KG1 (cell line): ENCODE measurements around the gene DOC2B.
"Not testable (repeated sequence)": the region's sequence is repeated elsewhere in the genome, so short reads cannot be mapped to it uniquely, and the experiment has no call there.

Experiments used
- DNase-seq: peaks from one replicate; lab custom pipeline; 2025; lab: John Stamatoyannopoulos, UW

DOC2B gene

DNA sequence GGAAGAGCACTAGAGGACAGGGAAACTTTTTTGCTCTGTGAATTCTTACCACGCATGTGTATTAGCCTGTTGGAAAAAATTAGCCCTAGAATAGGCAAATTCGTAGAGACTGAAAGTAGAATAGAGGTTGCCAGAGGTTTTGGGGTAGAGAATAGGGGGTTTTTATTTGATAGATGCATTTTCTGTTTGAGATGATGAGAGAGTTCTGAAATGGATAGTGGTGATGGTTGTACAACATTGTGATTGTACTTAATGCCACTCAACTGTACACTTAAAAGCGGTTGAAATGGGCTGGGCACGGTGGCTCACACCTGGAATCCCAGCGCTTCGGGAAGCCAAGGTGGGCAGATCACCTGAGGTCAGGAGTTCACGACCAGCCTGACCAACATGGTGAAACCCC, 8.0 kb upstream of the DOC2B start:
- no peak for DNase-seq

DNA sequence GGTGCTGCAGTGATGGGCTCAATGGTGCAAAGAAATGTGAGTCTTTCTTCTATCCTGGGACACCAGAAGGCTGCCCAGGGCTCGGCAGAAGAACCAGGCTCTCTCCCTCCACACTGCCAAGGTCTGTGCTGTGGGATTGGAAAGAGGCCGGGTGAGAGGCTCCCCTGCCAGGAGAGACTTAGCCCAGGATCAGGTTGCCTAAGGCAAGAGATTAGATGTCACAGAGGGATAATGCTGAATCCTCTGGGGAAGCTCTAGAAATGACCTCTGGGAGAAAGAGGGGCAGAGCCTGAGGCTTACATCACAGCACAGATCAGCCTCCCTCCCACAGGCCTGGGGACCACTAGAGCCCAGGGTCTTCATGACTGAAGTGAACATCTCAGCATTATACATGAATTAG, 5.7 kb upstream of the DOC2B start:
- DNase-seq: no peak

GRCh38 chr17:185445-186138, 4.1 kb upstream of the DOC2B start:
- no peak for DNase-seq

- DNase-seq: no peak
Measured at GRCh38 chr17:183021-183420, 1.6 kb upstream of the DOC2B start.

DNA sequence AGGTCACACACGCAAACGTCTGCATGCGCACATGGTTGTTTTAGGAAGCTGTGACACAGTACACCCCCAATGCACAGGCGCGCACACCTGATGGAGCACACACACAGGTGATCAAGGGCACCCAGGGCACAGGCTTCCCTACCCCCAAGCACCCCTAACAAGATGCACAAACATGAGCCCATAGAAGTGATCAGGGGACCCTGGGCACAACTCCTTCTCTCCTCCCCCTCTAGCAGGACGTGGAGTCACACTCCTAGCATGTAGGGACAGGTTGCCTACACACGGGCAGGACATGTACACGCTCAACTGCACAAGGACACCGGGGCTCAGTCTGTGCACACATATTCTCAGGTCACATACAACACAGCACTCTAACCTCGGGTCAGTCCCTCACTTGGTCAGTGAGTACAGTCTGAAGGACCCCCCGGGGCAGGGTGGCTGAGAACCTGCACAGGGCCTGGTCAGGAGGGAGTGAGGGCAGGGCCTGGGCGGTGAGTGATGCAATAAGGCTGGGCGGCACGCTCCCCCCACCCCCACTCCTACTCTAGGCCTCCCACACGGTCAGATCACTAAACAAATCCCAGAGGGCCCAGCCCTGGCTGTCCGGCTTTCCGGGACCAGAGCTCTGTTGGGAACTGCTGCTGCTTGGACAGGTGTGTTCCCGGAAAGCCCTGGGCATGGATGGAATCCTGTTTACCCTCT, 751 bp upstream of the DOC2B start:
- no peak for DNase-seq

DNA sequence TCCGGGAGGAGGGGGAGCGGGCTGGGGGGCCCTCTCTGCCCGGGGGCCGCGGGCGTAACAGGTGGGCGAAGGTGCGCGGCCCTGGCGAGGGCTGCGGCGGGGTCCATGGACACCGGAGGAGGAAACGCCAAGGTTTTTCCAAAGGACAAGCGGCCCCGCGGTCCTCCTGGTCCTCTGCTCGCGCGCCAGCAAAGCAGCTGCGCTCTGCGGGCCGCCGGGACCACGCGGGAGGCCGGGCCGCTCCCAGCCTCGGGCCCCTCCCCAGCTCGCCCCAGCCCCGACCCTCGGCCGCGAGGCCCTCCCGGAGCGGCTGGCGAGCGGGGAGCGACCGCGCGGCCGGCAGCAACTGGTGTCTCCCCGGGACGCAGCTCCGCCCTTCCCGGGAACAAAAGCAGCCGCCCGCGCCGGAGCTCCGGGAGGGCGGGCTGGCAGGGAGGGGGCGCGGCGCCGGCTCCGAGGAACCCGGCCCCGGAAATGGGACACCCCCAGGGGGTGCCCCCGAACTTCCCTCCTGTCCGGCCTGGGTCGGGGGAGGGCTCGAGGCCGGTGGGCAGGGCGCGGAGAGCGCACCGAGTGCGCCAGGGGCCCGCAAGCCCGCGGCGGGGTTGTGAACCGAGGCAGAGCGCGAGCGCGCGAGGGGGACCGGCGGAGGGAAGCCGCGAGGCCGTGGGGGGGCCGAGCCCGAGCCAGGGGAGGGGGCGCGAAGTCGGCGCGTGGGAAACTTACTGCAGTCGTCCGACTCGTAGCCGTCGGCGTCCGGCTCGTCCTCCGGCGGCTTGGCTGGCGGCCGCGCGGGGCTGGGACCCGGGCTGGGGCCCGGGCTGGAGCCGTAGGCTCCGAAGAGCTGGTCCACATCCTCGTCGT, 837 bp downstream of the DOC2B start:
- DNase-seq: no peak

DNA sequence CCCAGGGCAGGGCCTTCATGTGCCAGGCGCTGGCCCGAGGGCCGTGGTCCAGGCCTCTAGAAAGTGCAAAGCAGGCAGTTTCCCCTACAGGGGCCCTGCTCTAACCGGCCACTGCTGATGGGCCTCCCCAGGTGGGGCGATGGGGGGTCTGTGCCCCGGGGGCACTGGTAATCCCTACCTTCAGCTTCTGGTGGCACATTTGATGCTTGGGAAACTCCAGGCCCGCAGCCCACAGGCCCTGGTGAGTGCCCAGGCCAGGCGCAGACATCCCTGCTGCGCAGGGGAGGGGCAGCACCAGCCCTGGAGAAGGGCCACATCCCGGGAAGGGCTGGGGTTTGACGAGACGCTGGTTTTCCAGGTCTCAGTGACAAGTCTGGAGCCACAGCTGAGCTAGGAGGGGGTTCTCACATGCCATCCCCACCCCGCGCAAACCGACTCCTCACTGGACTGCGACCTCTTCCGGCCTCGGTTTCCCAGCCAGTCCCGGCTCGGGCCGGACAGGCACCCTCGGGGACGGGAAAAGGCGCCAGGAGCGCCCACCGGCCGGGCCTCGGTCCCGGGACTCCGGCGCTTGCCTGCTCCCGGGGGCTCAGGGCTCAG, 1.6 kb downstream of the DOC2B start:
- no peak for DNase-seq

GRCh38 chr17:179066-179432, 2.4 kb downstream of the DOC2B start:
- DNase-seq: no peak

- no peak for DNase-seq
Measured at GRCh38 chr17:178292-179065, 3.0 kb downstream of the DOC2B start.

DNA sequence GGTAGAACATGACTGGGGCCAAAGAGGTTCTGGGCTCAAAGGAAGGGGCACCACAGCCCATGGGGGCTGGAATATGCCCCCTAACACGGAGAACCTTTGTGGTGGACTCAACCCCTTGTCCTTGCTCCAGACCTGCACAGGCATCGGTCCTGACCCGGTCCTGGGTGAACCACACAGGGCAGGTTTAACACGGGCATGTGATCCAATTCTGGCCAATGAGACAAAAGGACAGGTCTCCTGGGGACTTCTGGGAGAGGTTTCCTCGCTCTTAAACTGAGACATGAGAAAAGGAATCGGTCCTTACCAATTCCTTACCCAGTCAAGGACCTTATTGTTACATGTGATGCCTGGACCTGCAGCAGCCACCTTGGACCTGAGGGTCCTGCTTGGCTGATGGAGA, 3.7 kb downstream of the DOC2B start:
- DNase-seq: no peak

GRCh38 chr17:177155-177554, 4.3 kb downstream of the DOC2B start:
- no peak for DNase-seq

GRCh38 chr17:173166-173911, 8.1 kb downstream of the DOC2B start:
- DNase-seq: no peak

- no peak for DNase-seq
Measured at GRCh38 chr17:172401-172800, 9.0 kb downstream of the DOC2B start.

GRCh38 chr17:171871-172270, 9.6 kb downstream of the DOC2B start:
- no peak for DNase-seq

DNA sequence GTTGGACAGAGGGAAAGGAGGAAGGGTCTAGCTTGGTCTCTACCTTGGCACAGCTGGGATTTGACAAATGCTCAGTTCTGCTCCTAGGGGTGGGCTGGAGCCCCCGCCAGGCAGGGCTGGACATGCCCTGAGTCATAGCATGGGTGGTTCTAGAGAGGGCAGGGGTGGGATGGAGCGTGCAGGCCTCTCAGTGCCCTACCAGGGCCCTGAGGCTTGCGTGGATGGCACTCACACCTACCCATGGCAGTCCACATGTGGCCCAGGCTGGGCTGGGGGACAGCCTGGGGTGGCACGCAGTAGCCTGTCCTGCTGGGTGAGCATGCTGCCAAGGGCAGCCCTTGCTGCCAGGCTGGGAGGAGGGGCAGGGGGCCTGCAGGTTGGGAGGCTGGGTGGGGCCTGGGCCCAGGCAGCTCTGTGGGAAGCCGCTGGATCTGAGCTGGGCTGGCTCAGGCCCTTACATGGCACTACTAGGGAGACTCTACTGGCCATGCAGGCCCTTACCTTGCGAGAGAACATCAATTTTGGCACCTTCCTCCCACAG, 11.2 kb downstream of the DOC2B start:
- DNase-seq: no peak

DNA sequence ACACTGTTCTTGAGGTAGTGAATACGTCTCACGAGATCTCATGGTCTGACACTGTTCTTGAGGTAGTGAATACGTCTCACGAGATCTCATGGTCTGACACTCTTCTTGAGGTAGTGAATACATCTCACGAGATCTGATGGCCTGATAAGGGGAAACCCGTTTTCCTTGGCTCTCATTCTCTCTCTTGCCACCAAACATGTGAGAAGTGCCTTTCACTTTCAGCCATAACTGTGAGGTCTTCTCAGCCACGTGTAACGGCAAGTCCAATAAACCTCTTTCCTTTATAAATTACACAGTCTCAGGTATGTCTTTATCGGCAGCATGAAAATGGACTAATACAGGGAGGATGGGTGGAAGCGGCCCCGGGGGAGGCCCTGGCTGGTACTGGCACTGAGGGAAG, 12.8 kb downstream of the DOC2B start:
- DNase-seq: not testable (repeated sequence)

- DNase-seq: no peak
Measured at GRCh38 chr17:165939-166338, 15.5 kb downstream of the DOC2B start.

- peak; percentile 1 for DNase-seq
Measured at GRCh38 chr17:164303-165235, 16.9 kb downstream of the DOC2B start.

DNA sequence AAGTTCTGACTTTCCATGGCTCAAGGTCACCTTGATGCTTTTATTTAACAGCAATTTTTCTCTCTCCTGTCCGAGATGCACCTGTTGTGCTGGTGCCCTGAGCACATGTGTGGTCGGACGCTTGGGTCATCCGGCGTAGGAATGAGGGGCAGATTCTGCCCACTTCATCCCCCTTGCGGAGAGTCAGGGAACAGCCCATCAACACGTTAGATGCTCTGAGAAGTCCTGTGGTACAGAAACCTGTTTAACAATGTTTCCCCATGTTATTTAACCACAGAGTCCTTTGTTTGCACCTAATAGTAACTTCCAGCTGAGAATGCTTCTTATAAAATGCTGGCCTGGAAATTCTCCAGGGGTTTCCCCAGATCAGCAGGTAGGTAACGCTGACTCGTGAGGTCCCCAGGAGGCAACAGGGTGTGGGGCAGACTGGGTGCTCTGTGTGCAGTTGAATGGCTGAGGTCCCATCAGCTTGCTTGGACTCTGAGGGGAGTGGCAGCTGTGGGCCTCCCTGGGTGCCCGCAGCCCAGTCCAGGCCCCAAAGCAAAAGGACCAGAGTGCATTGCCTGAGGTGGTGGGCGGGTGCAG, 17.8 kb downstream of the DOC2B start:
- DNase-seq: no peak
